Stimulated activated naive CD8-positive, alpha-beta T cell treated with anti-CD3 and anti-CD28 coated beads, Interleukin-15, Interleukin-2, amounts not matched to agents 100 ng/mL and 50 ng/mL, for 24 hours (primary cell): ENCODE results near the gene ITGB2.

Source experiments
- H3K27ac Mint-ChIP-seq: one replicate; pipeline ENCODE4 v1.8.0; 2021; ENCODE audit warnings: mild to moderate bottlenecking, mixed read lengths
- H3K27me3 Mint-ChIP-seq: one replicate; pipeline ENCODE4 v1.8.0; 2021; ENCODE audit warnings: mixed read lengths
- H3K36me3 Mint-ChIP-seq: one replicate; pipeline ENCODE4 v1.8.0; 2021; ENCODE audit warnings: low read depth, mixed read lengths
- H3K4me1 Mint-ChIP-seq: one replicate; pipeline ENCODE4 v1.8.0; 2021; ENCODE audit warnings: low read depth, mixed read lengths
- H3K4me3 Mint-ChIP-seq: one replicate; pipeline ENCODE4 v1.8.0; 2021; ENCODE audit warnings: mild to moderate bottlenecking, mixed read lengths
- H3K9me3 Mint-ChIP-seq: one replicate; pipeline ENCODE4 v1.8.0; 2021; ENCODE audit warnings: mixed read lengths

Gene ITGB2

GRCh38 chr21:44897326-44898010, 23.2 kb downstream of the ITGB2 start:
- Mint-ChIP-seq H3K36me3 (peaks cover 46% of the 10 kb centered on the region), H3K4me3 (no peak overlapping the region), H3K27ac (no peak overlapping the region), H3K4me1 (peaks cover 13% of the 10 kb centered on the region), H3K27me3 (no peaks in the 10 kb centered on the region), H3K9me3 (no peaks in the 10 kb centered on the region)

GRCh38 chr21:44896561-44897286, 24.0 kb downstream of the ITGB2 start:
- Mint-ChIP-seq H3K27me3 (no peaks in the 10 kb centered on the region), H3K4me1 (peaks cover 14% of the 10 kb centered on the region), H3K36me3 (peaks cover 38% of the 10 kb centered on the region), H3K4me3 (no peak overlapping the region), H3K27ac (no peak overlapping the region), H3K9me3 (no peaks in the 10 kb centered on the region)

GRCh38 chr21:44895859-44896258, 24.8 kb downstream of the ITGB2 start:
- no peak overlapping the region for H3K27ac Mint-ChIP-seq
- H3K4me1 Mint-ChIP-seq, result peaks cover 14% of the 10 kb centered on the region
- peaks cover 33% of the 10 kb centered on the region for H3K36me3 Mint-ChIP-seq

GRCh38 chr21:44894687-44895302, 25.9 kb downstream of the ITGB2 start:
- H3K36me3 Mint-ChIP-seq, result peaks cover 24% of the 10 kb centered on the region
- H3K4me3 Mint-ChIP-seq, result no peak overlapping the region
- no peaks in the 10 kb centered on the region for H3K9me3 Mint-ChIP-seq
- no peaks in the 10 kb centered on the region for H3K27me3 Mint-ChIP-seq
- H3K4me1 Mint-ChIP-seq, result peaks cover 14% of the 10 kb centered on the region
- no peak overlapping the region for H3K27ac Mint-ChIP-seq

More at GRCh38 chr21:44895859-44896258, 24.8 kb downstream of the ITGB2 start:
- no peaks in the 10 kb centered on the region for H3K9me3 Mint-ChIP-seq
- no peaks in the 10 kb centered on the region for H3K27me3 Mint-ChIP-seq
- H3K4me3 Mint-ChIP-seq, result no peak overlapping the region

- no peak overlapping the region for H3K4me3 Mint-ChIP-seq
- peaks cover 14% of the 10 kb centered on the region for H3K4me1 Mint-ChIP-seq
- H3K27ac Mint-ChIP-seq, result peak overlapping the region; percentile 34
- peaks cover 19% of the 10 kb centered on the region for H3K36me3 Mint-ChIP-seq
- H3K27me3 Mint-ChIP-seq, result no peaks in the 10 kb centered on the region
- no peaks in the 10 kb centered on the region for H3K9me3 Mint-ChIP-seq
Measured at GRCh38 chr21:44893948-44894656, 26.6 kb downstream of the ITGB2 start.

- H3K27me3 Mint-ChIP-seq, result no peaks in the 10 kb centered on the region
- peaks cover 13% of the 10 kb centered on the region for H3K36me3 Mint-ChIP-seq
- H3K4me1 Mint-ChIP-seq, result peaks cover 14% of the 10 kb centered on the region
- no peak overlapping the region for H3K4me3 Mint-ChIP-seq
- no peak overlapping the region for H3K27ac Mint-ChIP-seq
- H3K9me3 Mint-ChIP-seq, result no peaks in the 10 kb centered on the region
Measured at GRCh38 chr21:44893278-44893556, 27.5 kb downstream of the ITGB2 start.

- H3K4me1 Mint-ChIP-seq, result peaks cover 14% of the 10 kb centered on the region
- no peaks in the 10 kb centered on the region for H3K9me3 Mint-ChIP-seq
- no peak overlapping the region for H3K27ac Mint-ChIP-seq
- H3K27me3 Mint-ChIP-seq, result no peaks in the 10 kb centered on the region
- no peak overlapping the region for H3K4me3 Mint-ChIP-seq
- H3K36me3 Mint-ChIP-seq, result peaks cover 11% of the 10 kb centered on the region
Measured at GRCh38 chr21:44892536-44893277, 28.0 kb downstream of the ITGB2 start.

- Mint-ChIP-seq H3K36me3 (peaks cover 12% of the 10 kb centered on the region), H3K9me3 (no peaks in the 10 kb centered on the region), H3K27ac (no peak overlapping the region)
Measured at GRCh38 chr21:44892095-44892494, 28.6 kb downstream of the ITGB2 start.

GRCh38 chr21:44891631-44892031, 29.1 kb downstream of the ITGB2 start:
- Mint-ChIP-seq H3K36me3 (peaks cover 16% of the 10 kb centered on the region), H3K4me3 (no peak overlapping the region), H3K4me1 (peaks cover 14% of the 10 kb centered on the region)

More at GRCh38 chr21:44892095-44892494, 28.6 kb downstream of the ITGB2 start:
- Mint-ChIP-seq H3K4me1 (peaks cover 14% of the 10 kb centered on the region), H3K4me3 (no peak overlapping the region), H3K27me3 (no peaks in the 10 kb centered on the region)

GRCh38 chr21:44890961-44891541, 29.6 kb downstream of the ITGB2 start:
- no peak overlapping the region for H3K4me3 Mint-ChIP-seq
- H3K27ac Mint-ChIP-seq, result no peak overlapping the region
- H3K27me3 Mint-ChIP-seq, result no peaks in the 10 kb centered on the region
- H3K9me3 Mint-ChIP-seq, result no peaks in the 10 kb centered on the region
- peaks cover 14% of the 10 kb centered on the region for H3K4me1 Mint-ChIP-seq
- peaks cover 16% of the 10 kb centered on the region for H3K36me3 Mint-ChIP-seq

More at GRCh38 chr21:44891631-44892031, 29.1 kb downstream of the ITGB2 start:
- no peak overlapping the region for H3K27ac Mint-ChIP-seq
- no peaks in the 10 kb centered on the region for H3K9me3 Mint-ChIP-seq
- no peaks in the 10 kb centered on the region for H3K27me3 Mint-ChIP-seq

- Mint-ChIP-seq H3K27ac (no peak overlapping the region), H3K4me3 (no peak overlapping the region), H3K27me3 (no peaks in the 10 kb centered on the region), H3K9me3 (no peaks in the 10 kb centered on the region), H3K4me1 (peaks cover 14% of the 10 kb centered on the region), H3K36me3 (peaks cover 14% of the 10 kb centered on the region)
Measured at GRCh38 chr21:44890338-44890931, 30.3 kb downstream of the ITGB2 start.

GRCh38 chr21:44889625-44890337, 30.9 kb downstream of the ITGB2 start:
- Mint-ChIP-seq H3K4me1 (peaks cover 14% of the 10 kb centered on the region), H3K4me3 (no peak overlapping the region), H3K36me3 (peaks cover 9% of the 10 kb centered on the region), H3K27ac (no peak overlapping the region), H3K9me3 (no peaks in the 10 kb centered on the region), H3K27me3 (no peaks in the 10 kb centered on the region)
